GM08714 (cell line): ENCODE measurements around the gene IL10.

Experiments used
- H3K4me3 ChIP-seq: fragments of 200-500 bp; sonication (Bioruptor generic); 2 replicates; pipeline ENCODE4 v1.5.1; 2014; ENCODE audit warnings: mild to moderate bottlenecking, low read length, inconsistent platforms
- ZNF274 ChIP-seq: IDR thresholded peaks from 2 replicates; pipeline ENCODE4 v1.6.1; 2012; ENCODE audit warnings: mild to moderate bottlenecking, low read depth, low read length

Gene IL10

DNA sequence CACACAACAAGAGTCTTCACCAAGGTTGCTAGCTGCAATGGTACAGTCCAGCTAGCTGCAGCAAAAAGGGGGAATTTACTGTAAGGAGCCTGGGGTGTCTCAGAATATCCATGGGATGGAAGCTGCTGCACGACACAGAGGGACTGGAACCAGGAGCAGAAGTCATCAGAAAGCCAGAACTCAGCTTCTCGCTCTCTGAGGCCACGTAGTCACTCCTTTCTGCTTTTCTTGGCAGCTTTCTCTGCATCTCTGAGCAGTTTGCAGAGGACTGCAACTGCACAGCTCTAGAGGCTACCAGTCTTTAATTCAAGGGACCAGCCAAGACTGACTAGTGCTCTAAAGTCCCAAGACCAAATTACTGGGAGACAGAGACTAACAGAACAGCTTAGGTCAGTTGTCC lies 27.0 kb upstream of the IL10 start:
- H3K4me3 ChIP-seq: no peak overlapping the region
- no peak for TF ChIP-seq ZNF274

DNA sequence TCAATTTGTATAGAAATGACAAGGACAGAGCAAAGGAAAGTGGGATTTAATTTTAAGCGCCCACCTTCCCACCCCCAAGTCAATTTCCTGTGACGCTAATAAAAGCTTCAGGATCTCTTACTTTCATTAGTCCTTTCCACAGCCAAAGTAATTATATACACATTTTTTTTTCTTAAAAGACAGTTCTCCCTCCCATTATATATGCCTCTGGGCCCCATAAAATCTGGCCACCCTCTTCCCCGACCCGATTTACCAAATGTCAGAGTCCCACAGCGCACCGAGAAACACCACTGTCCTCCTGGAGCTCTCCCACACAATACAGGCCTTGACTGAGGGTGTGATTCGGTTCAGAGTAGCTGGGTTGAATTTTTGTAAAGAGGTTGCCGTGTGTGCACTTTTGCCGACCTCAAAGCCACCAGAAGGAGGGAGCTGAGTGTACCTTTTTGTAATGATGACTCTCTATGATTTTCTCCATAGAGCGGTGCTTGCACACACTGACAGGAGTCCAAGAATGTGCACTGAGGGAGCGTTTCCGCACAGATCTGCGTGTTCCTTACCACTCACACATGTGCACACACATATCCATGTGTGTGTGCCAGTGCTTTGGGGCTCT lies 26.2 kb upstream of the IL10 start:
- no peak overlapping the region for H3K4me3 ChIP-seq
- TF ChIP-seq ZNF274: no peak

DNA sequence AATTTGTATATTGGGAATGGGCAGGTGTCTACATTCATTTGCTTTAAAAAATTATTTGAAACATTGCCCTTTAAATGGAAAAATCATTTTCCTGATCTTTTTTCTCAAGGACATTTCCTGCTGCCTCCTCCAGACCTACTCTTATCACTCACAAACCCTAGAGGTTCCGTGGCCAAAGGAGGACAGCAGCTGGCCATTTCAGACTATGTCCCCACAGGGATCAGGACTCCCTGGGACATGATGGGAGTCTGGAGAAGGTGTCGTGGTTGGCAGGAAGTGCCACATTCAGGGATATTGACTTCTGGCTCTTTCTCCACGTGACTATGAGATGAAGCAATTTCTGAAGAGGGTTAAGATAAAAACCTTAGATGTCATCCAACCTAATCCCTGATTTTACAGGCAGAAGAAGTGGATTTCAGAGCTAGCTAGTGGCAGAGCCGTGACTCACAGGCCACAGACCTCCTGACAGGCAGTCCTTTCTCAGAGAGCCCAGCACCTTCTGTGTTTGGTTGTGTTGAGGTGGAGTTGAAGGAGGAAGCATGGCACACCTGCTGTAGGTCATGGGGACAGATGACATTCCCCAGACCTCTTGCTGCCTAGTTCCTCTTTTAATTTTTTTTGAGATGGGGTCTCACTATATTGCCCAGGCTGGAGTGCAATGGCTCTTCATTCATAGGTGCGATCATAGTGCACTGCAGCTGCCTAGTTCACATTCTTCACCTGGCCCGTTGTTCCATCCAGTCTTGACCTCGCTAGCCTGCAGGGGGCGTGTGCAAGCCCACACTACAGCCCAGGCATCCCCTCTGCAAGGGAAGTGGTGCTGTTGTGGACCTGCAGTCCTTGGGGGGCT lies 25.5 kb upstream of the IL10 start:
- TF ChIP-seq ZNF274: no peak
- no peak overlapping the region for H3K4me3 ChIP-seq

DNA sequence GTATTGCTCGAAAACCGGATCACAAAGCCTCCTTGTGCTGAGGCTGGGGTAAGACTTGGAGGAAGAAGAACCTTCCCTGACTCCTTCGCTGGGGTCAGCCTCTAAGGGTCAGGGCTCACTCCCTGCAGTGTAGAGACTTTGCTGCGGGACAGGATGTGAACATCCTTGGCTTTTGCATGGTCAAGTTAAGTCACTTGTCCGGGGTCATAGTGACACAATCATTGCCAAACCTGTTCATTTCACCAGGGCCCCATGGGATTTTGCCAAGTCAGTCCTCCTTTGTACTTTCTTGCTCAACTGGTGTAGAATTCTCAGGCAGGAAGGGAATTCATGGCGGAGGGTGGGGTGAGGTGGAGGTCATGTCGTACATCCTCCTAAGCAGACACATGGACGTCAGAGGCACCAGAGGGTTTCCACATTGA lies 24.7 kb upstream of the IL10 start:
- H3K4me3 ChIP-seq: no peak overlapping the region
- TF ChIP-seq ZNF274: no peak

DNA sequence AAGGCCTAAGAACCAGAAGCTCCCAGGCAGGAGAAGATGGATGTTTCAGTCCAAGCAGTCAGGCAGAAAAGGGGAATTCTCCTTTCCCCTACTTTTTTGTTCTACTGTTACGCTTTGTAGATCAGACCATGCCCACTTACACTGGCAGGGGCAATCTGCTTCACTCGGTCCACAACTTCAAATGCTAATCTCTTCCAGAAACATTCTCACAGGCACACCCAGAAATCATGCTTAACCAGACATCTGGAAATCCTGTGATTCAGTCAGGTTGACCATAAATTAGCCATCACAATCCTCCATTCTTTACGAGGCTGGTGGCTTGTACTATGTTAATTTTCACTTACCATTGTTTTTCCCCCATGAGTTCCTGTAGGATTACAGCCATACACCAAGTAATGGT lies 23.8 kb upstream of the IL10 start:
- no peak for TF ChIP-seq ZNF274
- H3K4me3 ChIP-seq: no peak overlapping the region

DNA sequence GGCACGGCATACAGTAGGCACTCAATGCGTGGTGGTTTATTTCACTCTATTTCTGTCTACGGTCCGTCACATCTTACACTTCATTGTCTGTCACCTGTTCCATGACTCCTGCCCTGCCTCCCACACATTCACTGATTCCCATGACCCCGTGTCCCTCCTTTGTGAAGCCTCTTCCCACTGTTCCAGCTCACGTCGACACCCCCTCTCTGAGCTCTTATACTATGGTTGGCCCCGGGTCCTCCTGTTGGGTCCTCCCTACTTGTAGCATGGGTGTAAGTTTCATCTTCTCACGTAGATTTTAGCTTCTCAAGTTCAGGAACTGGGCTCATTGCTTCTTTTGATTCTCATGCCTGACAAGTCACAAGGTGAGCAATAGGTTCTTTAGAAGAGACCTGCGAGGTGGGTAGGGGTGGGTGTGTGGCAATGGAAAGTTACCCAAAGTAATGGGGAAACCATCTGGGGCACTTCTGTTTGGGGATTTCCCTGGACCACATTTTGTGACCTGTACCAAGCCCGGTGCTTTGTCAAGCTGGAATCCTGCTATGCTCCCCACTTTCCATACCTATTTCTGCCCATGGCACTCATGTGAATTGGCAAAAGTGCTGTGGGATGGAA lies 22.1 kb upstream of the IL10 start:
- no peak for TF ChIP-seq ZNF274
- H3K4me3 ChIP-seq: no peak overlapping the region

DNA sequence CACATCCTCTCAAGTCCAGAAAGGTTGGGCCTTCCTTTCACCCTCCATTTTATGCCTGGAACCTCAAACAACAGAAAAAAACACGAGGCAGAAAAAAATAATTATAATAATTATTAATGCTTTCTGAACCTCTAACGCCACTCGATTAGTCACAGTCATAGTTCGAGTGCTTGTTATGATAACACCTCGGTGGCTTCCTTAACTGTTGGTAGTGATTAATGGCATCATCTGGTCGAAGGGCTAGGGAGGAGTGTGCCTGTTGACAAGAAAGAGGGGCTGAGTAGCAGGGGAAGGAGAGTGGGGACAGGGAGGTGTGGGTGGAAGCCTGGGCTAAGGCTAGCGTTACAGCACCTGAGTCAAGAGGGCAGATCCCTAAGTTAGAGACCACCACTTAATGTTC lies 21.3 kb upstream of the IL10 start:
- H3K4me3 ChIP-seq: no peak overlapping the region
- TF ChIP-seq ZNF274: no peak

DNA sequence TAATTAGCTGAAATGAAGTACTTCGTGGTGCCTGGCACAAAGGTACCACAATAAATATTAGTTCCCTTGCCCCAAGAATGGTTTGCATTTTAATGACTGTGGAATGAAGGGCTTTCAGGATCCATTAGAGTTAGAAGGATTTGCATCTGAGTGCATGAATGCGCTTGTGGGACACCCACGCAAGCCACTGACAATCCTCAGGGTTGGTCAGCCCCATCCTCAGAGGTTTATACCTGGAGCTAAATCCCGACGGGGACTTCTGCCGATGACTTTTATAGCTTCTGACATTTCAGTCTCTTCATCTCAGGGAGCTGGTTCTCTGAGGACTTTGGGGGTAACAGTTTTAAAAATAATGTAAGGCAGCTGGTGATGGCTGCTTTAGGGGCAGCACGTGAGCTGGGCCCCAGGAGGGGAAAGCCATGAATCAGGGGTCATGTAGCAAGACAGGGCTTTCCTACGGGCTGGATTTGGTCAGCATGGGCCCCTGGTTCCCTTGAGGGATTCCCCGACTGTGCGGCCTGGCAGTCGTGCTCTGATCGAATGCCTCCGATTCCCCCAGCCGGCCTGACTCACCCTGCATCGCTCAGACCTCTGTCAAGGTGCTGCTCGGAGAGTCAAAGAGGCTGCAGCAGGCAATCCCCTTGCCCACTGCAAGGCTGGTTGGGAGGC lies 20.8 kb upstream of the IL10 start:
- TF ChIP-seq ZNF274: no peak
- H3K4me3 ChIP-seq: no peak overlapping the region

DNA sequence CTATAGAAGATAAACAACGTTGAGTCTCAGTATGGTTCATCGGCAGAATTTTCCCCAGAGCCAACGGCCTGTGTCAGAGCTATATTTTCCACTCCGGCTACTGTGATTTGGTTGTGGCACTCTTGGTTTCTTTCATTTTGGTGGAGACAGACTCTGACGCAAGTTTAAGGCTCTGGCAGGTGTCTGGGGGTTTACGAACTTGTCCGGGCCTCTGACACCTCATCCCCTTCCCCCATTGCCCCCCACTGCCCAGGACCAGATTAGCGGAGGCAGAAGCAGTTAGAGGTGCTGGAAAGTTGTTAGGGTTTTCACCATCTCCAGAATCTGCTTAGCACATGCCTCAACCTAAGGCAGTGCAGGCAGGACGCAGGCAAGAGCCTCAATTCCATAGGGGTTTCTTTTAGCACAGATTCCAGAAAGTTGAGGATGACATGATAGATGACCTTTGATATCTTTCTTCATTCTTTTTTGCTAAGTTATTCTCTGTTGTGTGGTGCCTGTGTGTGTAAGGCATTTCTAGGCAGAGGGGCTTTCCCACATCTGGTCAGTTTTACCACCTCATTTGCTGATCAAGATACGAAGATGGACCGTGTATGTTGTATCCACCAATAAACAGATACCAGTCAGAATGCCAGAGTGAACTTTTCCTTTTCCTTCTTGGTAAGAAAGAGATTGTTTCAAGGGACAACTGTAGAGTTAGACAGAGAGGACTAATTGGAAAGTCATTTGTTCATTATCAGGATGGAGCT lies 18.4 kb upstream of the IL10 start:
- peak overlapping the region; percentile 6; the same call in 1 of the 2 replicates for H3K4me3 ChIP-seq
- TF ChIP-seq ZNF274: no peak

DNA sequence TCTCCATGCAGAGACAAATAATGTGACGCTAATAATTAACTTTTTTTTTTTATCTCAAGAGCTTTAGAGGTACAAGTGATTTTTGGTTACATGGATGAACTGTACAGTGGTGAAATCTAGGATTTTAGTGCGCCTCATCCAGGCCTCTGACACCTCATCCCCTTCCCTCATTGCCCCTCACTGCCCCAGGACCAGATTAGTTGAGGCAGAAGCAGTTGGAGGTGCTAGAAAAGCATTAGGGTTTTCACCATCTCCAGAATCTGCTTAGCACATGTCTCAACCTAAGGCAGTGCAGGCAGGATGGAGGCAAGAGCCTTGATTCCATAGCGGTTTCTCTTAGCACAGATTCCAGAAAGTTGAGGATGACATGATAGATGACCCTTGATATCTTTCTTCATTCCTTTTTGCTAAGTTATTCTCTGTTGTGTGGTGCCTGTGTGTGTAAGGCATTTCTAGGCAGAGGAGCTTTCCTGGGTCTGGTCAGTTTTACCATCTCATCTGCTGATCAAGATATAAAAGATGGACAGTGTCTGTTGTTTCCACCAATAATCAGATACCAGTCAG lies 16.3 kb upstream of the IL10 start:
- no peak for TF ChIP-seq ZNF274
- no peak overlapping the region for H3K4me3 ChIP-seq

DNA sequence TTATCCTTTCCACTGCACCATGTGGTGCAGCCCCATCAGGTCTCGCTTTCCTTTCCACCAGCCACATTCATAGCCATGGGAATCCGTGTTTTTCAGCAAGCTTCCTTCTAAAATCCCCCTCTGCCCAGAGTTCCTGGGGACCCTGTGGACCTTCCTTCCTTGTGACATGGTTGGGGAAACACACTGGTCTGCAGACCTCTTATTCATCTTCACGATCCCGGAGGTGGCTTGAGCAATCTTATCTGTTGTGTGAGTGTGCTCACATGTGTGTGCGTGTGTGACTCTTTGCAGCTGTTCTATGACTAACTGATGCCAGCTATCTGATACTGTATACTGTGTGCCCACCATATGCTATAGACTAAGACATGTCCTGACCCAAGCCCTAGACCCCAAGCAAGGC lies 15.6 kb upstream of the IL10 start:
- no peak for TF ChIP-seq ZNF274
- no peak overlapping the region for H3K4me3 ChIP-seq

DNA sequence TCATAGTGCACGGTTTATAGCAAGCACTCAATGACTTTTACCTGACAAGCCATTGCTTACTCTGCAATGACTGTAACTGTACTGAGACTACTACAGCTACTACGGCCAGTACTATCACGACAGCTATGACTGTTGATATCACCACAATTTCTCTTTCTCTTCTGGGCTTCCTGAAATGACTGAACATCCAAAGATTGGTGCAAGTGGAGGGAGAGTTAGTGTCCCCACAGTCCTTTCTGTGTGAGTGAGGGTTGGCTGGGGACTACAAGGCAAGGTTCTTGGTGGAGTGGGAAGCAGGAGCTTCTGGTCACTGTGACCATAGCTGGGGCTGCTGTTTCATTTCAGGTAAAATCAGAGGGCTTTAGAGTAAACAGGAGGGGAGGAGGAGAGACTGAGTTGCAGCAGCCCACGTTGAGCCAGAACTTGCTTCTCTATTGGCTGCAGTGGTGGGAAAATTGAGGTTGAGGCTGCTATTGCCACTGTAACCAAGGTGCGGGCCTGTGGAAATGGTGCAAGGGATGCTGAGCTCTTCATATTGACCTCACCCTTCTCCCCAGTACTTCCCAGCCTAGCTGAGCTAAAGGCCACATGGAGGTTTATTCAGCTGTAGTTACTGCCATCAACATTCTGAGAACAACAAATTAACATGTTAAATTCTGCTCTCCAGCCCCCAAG lies 14.1 kb upstream of the IL10 start:
- TF ChIP-seq ZNF274: no peak
- H3K4me3 ChIP-seq: no peak overlapping the region

DNA sequence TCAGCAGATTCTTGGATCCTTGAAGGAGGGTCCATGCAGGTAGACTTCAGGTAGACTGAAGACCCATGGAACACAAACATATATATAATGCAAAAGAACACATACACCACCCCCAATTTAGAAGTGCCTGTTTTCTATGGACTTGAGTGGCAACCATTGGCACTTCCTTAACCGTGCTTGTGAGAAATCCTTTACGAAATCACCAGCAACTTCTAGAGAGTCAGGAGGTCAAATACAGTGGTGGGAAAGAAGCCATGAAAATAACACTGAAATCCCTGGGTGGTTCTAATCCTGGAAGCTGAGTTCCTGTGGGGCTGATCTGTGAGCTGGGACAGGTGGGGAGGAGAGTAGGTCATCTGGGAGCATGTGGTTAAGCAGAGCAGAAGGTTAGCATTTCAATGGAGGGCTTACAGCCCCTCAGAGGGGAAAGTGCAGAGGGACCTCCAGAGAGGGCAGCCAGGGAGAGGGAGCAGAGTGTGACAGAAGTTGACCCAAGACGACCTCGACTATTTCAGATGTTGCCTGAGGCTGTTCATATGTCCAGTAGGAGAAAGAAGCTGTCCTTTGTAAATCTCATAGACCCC lies 13.0 kb upstream of the IL10 start:
- H3K4me3 ChIP-seq: no peak overlapping the region
- no peak for TF ChIP-seq ZNF274

DNA sequence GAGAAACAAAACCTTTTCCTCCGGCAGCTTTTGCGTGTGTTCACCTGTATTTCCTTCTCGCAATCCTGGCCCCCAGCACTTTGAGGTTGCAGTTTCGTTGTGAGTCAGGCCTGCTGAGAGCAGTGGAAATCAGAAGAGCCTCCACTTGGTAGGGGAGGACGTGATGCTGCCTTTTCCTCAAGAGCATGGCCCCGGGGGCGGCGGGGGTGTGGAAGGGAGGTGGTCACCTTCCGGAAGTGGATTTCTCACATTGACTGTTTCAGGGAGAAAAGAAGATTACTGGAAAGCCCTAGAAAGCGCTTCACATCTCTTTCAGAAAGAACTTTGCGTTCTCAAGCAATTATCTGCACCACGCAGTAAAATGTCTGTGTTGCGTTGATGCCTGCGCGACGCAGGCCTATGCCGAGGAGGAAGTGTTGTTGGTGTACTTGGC lies 12.2 kb upstream of the IL10 start:
- H3K4me3 ChIP-seq: peak overlapping the region; percentile 4; the same call in 1 of the 2 replicates
- TF ChIP-seq ZNF274: no peak
